PC-3 (cell line): ENCODE results near the gene MAPK1. TPM values are rescaled to one million over a fixed set of nuclear protein-coding genes. Genes with fewer than 3 reads are reported as not detected.
"Not testable (repeated sequence)": the region's sequence is repeated elsewhere in the genome, so short reads cannot be mapped to it uniquely, and the experiment has no call there.

Source experiments
- ATAC-seq: fragments of 200-7000 bp; cut with Tn5 transposase; 2 replicates; pipeline ENCODE4 v1.9.1; 2020; ENCODE audit warnings: mild to moderate bottlenecking, moderate library complexity
- BruUV-seq: library from RNA; stranded (reverse); fragments of 400-500 nt; replicated peaks from 2 replicates; lab custom pipeline; 2021; lab: Mats Ljungman, UMichigan
- CTCF ChIA-PET: fragments of 300-600 bp; sonication (Branson Sonifier 250); formaldehyde crosslinking; loops from one replicate; lab custom pipeline; 2022; ENCODE audit warnings: antibody characterized with exemption; lab: Charles Lee
- POLR2A ChIA-PET: fragments of 300-600 bp; sonication (Branson Sonifier 250); formaldehyde crosslinking; loops from one replicate; lab custom pipeline; 2022; ENCODE audit warnings: antibody characterized with exemption; ENCODE audit not compliant: unreplicated experiment; lab: Charles Lee
- DNase-seq: peaks from one replicate; pipeline ENCODE4 v3.0.0-alpha.2; 2015
- H2AFZ ChIP-seq: fragments of 300-600 bp; sonication (generic); 2 replicates; pipeline ENCODE4 v1.6.0; 2016; ENCODE audit warnings: antibody characterized with exemption, low read length
- H3F3A ChIP-seq: fragments of 300-600 bp; sonication (generic); one replicate; pipeline ENCODE4 v1.6.0; 2017; ENCODE audit warnings: antibody characterized with exemption, low read length, control low read depth, mild to moderate bottlenecking; ENCODE audit not compliant: unreplicated experiment
- H3K27ac ChIP-seq: fragments of 300-600 bp; sonication (generic); 2 replicates; pipeline ENCODE4 v1.5.1; 2016; ENCODE audit warnings: mild to moderate bottlenecking, low read length
- H3K27me3 ChIP-seq: fragments of 300-600 bp; sonication (generic); 2 replicates; pipeline ENCODE4 v1.6.1; 2016; ENCODE audit warnings: low read length, mixed read lengths
- H3K36me3 ChIP-seq: fragments of 300-600 bp; sonication (generic); 2 replicates; pipeline ENCODE4 v1.6.1; 2016; ENCODE audit warnings: low read depth, mixed run types, low read length, mixed read lengths
- H3K4me1 ChIP-seq: fragments of 300-600 bp; sonication (generic); 2 replicates; pipeline ENCODE4 v1.5.1; 2016; ENCODE audit warnings: low read length; ENCODE audit not compliant: insufficient read depth
- H3K4me2 ChIP-seq: fragments of 300-600 bp; sonication (generic); 2 replicates; pipeline ENCODE4 v1.6.0; 2016; ENCODE audit warnings: low read length
- H3K4me3 ChIP-seq: fragments of 300-600 bp; sonication (generic); 2 replicates; pipeline ENCODE4 v1.5.1; 2016; ENCODE audit warnings: mild to moderate bottlenecking, low read length, mixed read lengths
- H3K79me2 ChIP-seq: fragments of 300-600 bp; sonication (generic); 2 replicates; pipeline ENCODE4 v1.6.1; 2017; ENCODE audit warnings: low read length, mixed read lengths
- H3K9ac ChIP-seq: fragments of 300-600 bp; sonication (generic); 2 replicates; pipeline ENCODE4 v1.6.0; 2016; ENCODE audit warnings: mild to moderate bottlenecking, low read length
- H3K9me2 ChIP-seq: fragments of 300-600 bp; sonication (generic); replicated peaks from 2 replicates; pipeline ENCODE4 v1.6.1; 2016; ENCODE audit warnings: mixed run types, low read length, mixed read lengths
- H3K9me3 ChIP-seq: fragments of 300-600 bp; sonication (generic); 2 replicates; pipeline ENCODE4 v1.6.1; 2016; ENCODE audit warnings: low read length, mixed read lengths
- H4K20me1 ChIP-seq: fragments of 300-600 bp; sonication (generic); 2 replicates; pipeline ENCODE4 v1.6.1; 2016; ENCODE audit warnings: low read length, mixed read lengths
- EZH2 ChIP-seq: fragments of 300-600 bp; sonication (generic); IDR thresholded peaks from one replicate; pipeline ENCODE4 v1.6.1; 2017; ENCODE audit warnings: antibody characterized with exemption, mild to moderate bottlenecking, low read length; ENCODE audit not compliant: unreplicated experiment
- EZH2phosphoT487 ChIP-seq: fragments of 300-600 bp; sonication (generic); IDR thresholded peaks from 2 replicates; pipeline ENCODE4 v1.6.1; 2018; ENCODE audit warnings: mild to moderate bottlenecking, antibody characterized with exemption, low read length, borderline replicate concordance
- intact Hi-C: fragments of 100-400 bp; cut with micrococcal nuclease; formaldehyde crosslinking; loops from 2 replicates; pipeline ENCODE4 v1.9.0; 2023
- total RNA-seq: library from RNA; depleted of rRNA; stranded (reverse); fragments of >200 nt; gene quantifications from 2 replicates; pipeline ENCODE4 v1.2.3, GENCODE V29; 2014
- TF ChIP-seq, protein P1 (sequence below): fragments of 300-600 bp; sonication (generic); conservative IDR thresholded peaks from 2 replicates; pipeline ENCODE4 v1.5.1; 2017; ENCODE audit warnings: antibody characterized with exemption, low read depth, mild to moderate bottlenecking, low read length

Gene MAPK1
- total RNA-seq, 1 experiment from 2014 or later = 25.1 TPM

DNA sequence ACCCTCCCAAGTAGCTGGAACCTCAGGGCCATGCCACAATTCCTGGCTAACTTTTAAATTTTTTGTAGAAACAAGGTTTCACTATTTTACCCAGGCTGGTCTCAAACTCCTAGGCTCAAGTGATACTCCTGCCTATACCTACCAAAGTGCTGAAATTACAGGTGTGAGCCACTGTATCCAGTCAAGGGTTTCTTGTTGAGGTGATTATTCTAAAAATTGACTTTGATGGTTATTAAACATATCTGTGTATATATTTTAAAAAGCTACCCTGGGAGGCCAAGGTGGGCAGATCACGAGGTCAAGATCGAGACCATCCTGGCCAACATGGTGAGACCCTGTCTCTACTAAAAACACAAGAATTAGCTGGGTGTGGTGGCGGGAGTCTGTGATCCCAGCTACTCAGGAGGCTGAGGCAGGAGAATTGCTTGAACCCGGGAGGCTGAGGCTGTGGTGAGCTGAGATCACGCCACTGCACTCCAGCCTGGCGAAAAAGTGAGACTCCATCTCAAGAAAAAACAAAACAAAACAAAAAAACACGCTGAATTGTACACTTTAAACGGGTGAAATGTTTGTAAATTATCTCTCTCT lies 27.1 kb downstream of the MAPK1 start:
- H3K9me3 ChIP-seq = no peaks in the 10 kb centered on the region
- H3K36me3 ChIP-seq = no peaks in the 10 kb centered on the region
- H3K79me2 ChIP-seq = peaks cover 65% of the 10 kb centered on the region
- H3F3A ChIP-seq = no peaks in the 10 kb centered on the region
- no peak overlapping the region for H3K4me3 ChIP-seq
- peaks cover 9% of the 10 kb centered on the region for H3K4me1 ChIP-seq
- ATAC-seq (no peak), DNase-seq (no peak)
- no peaks in the 10 kb centered on the region for H3K27me3 ChIP-seq
- H3K27ac ChIP-seq = no peak overlapping the region
- H4K20me1 ChIP-seq = no peaks in the 10 kb centered on the region
- intact Hi-C loops = no loop called here
- H3K9ac ChIP-seq = no peak overlapping the region
- H3K9me2 ChIP-seq = no peaks in the 10 kb centered on the region
- no peak overlapping the region for H3K4me2 ChIP-seq
- H2AFZ ChIP-seq = no peak overlapping the region
- TF ChIP-seq EZH2 = no peak
- TF ChIP-seq EZH2phosphoT487 = no peak
- TF ChIP-seq, protein P1, sequence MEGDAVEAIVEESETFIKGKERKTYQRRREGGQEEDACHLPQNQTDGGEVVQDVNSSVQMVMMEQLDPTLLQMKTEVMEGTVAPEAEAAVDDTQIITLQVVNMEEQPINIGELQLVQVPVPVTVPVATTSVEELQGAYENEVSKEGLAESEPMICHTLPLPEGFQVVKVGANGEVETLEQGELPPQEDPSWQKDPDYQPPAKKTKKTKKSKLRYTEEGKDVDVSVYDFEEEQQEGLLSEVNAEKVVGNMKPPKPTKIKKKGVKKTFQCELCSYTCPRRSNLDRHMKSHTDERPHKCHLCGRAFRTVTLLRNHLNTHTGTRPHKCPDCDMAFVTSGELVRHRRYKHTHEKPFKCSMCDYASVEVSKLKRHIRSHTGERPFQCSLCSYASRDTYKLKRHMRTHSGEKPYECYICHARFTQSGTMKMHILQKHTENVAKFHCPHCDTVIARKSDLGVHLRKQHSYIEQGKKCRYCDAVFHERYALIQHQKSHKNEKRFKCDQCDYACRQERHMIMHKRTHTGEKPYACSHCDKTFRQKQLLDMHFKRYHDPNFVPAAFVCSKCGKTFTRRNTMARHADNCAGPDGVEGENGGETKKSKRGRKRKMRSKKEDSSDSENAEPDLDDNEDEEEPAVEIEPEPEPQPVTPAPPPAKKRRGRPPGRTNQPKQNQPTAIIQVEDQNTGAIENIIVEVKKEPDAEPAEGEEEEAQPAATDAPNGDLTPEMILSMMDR = no peak
- BruUV-seq = no TSS peak
- POLR2A ChIA-PET = no interaction called here
- CTCF ChIA-PET = no interaction called here

GRCh38 chr22:21839765-21840140 lies 27.7 kb downstream of the MAPK1 start:
- no peak overlapping the region for H3K4me2 ChIP-seq
- no peaks in the 10 kb centered on the region for H3K36me3 ChIP-seq
- TF ChIP-seq EZH2phosphoT487 = no peak
- TF ChIP-seq EZH2 = no peak
- TF ChIP-seq, protein P1 = no peak
- CTCF ChIA-PET = no interaction called here
- H3K9me2 ChIP-seq = no peaks in the 10 kb centered on the region
- no peak overlapping the region for H3K27ac ChIP-seq
- no peak overlapping the region for H3K9ac ChIP-seq
- ATAC-seq (no peak), DNase-seq (no peak)
- peaks cover 70% of the 10 kb centered on the region for H3K79me2 ChIP-seq
- BruUV-seq = no TSS peak
- no peak overlapping the region for H3K4me3 ChIP-seq
- H3K4me1 ChIP-seq = peaks cover 9% of the 10 kb centered on the region
- H3F3A ChIP-seq = no peaks in the 10 kb centered on the region
- intact Hi-C loops = no loop called here
- H3K27me3 ChIP-seq = no peaks in the 10 kb centered on the region
- POLR2A ChIA-PET = no interaction called here
- no peaks in the 10 kb centered on the region for H3K9me3 ChIP-seq
- H2AFZ ChIP-seq = no peak overlapping the region
- no peaks in the 10 kb centered on the region; the same call in 1 of the 2 replicates for H4K20me1 ChIP-seq

GRCh38 chr22:21839104-21839764 lies 28.2 kb downstream of the MAPK1 start:
- H3K4me3 ChIP-seq, H3K27me3 ChIP-seq, DNase-seq, H3K4me1 ChIP-seq, H3F3A ChIP-seq, H3K27ac ChIP-seq, CTCF ChIA-PET, intact Hi-C loops, H4K20me1 ChIP-seq, H3K9me2 ChIP-seq, ATAC-seq, POLR2A ChIA-PET, H3K36me3 ChIP-seq, H3K9ac ChIP-seq, BruUV-seq, H3K4me2 ChIP-seq, H2AFZ ChIP-seq, H3K9me3 ChIP-seq: not testable (repeated sequence)
- peaks cover 70% of the 10 kb centered on the region for H3K79me2 ChIP-seq
